Thyroid gland (tissue), 4 donors: ENCODE measurements around the gene ATXN7.

Source experiments
- POLR2A ChIP-seq, 2 donors: fragments of 450-650 bp; IDR thresholded peaks; one replicate each; pipeline ENCODE4 v1.6.1; 2017; ENCODE audit warnings: antibody characterized with exemption in 2 of 2, mild to moderate bottlenecking in 2 of 2, moderate library complexity in 1 of 2
- TF ChIP-seq, protein P1 (sequence below), 6 experiments: fragments of 200-600 bp in 3 of 6; fragments of 450-650 bp in 3 of 6; sonication (generic) in 3 of 6; IDR thresholded peaks; one replicate each; pipeline ENCODE4 v1.5.1; 2016 to 2019; ENCODE audit warnings: antibody characterized with exemption in 6 of 6, mild to moderate bottlenecking in 2 of 6, inconsistent platforms in 1 of 6, moderate library complexity in 1 of 6

GRCh38 chr3:63910001-63910400 lies 46.3 kb downstream of the ATXN7 start:
- TF ChIP-seq POLR2A (IDR thresholded peaks at IDR 0.05): no peak
- TF ChIP-seq, protein P1, sequence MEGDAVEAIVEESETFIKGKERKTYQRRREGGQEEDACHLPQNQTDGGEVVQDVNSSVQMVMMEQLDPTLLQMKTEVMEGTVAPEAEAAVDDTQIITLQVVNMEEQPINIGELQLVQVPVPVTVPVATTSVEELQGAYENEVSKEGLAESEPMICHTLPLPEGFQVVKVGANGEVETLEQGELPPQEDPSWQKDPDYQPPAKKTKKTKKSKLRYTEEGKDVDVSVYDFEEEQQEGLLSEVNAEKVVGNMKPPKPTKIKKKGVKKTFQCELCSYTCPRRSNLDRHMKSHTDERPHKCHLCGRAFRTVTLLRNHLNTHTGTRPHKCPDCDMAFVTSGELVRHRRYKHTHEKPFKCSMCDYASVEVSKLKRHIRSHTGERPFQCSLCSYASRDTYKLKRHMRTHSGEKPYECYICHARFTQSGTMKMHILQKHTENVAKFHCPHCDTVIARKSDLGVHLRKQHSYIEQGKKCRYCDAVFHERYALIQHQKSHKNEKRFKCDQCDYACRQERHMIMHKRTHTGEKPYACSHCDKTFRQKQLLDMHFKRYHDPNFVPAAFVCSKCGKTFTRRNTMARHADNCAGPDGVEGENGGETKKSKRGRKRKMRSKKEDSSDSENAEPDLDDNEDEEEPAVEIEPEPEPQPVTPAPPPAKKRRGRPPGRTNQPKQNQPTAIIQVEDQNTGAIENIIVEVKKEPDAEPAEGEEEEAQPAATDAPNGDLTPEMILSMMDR (IDR thresholded peaks at IDR 0.05): no peak
